KMS-11 (cell line): ENCODE data around the gene SLC9A9.

Experiments
- H2AFZ ChIP-seq: fragments of 200-600 bp; sonication (generic); 2 replicates; pipeline ENCODE4 v1.6.1; 2016; ENCODE audit warnings: antibody characterized with exemption, mixed run types, low read depth
- H3K27ac ChIP-seq: fragments of 200-600 bp; sonication (generic); 2 replicates; pipeline ENCODE4 v1.6.1; 2016; ENCODE audit warnings: mild to moderate bottlenecking, mixed run types
- H3K27me3 ChIP-seq: fragments of 200-600 bp; sonication (generic); 2 replicates; pipeline ENCODE4 v1.6.1; 2017; ENCODE audit warnings: mild to moderate bottlenecking, low read depth, mixed run types, moderate library complexity; ENCODE audit not compliant: insufficient read depth
- H3K36me3 ChIP-seq: fragments of 200-600 bp; sonication (generic); 2 replicates; pipeline ENCODE4 v1.6.1; 2017; ENCODE audit warnings: mild to moderate bottlenecking, mixed run types; ENCODE audit not compliant: insufficient read depth
- H3K4me1 ChIP-seq: fragments of 200-600 bp; sonication (generic); 2 replicates; pipeline ENCODE4 v1.6.1; 2016; ENCODE audit warnings: mild to moderate bottlenecking, low read depth, mixed run types; ENCODE audit not compliant: poor library complexity, severe bottlenecking
- H3K4me2 ChIP-seq: fragments of 200-600 bp; sonication (generic); 2 replicates; pipeline ENCODE4 v1.7.0; 2016; ENCODE audit warnings: mild to moderate bottlenecking, mixed run types
- H3K4me3 ChIP-seq: fragments of 200-600 bp; sonication (generic); IDR thresholded peaks from 2 replicates; pipeline ENCODE4 v1.6.1; 2017; ENCODE audit warnings: low read depth, low read length, mixed read lengths; ENCODE audit not compliant: insufficient read depth
- H3K79me2 ChIP-seq: fragments of 200-600 bp; sonication (generic); 2 replicates; pipeline ENCODE4 v1.6.1; 2016; ENCODE audit warnings: low read depth, mixed run types; ENCODE audit not compliant: insufficient read depth
- H3K9ac ChIP-seq: fragments of 200-600 bp; sonication (generic); 2 replicates; pipeline ENCODE4 v1.6.1; 2016; ENCODE audit warnings: mild to moderate bottlenecking, mixed run types
- H4K20me1 ChIP-seq: fragments of 200-600 bp; sonication (generic); 2 replicates; pipeline ENCODE4 v1.6.1; 2016; ENCODE audit warnings: mild to moderate bottlenecking, mixed run types; ENCODE audit not compliant: insufficient read depth
- CTCF ChIP-seq: fragments of 200-600 bp; sonication (generic); conservative IDR thresholded peaks from 2 replicates; pipeline ENCODE4 v1.6.1; 2017; ENCODE audit warnings: low read depth, mild to moderate bottlenecking, antibody characterized with exemption, low read length, moderate library complexity, mixed read lengths

The SLC9A9 gene

DNA sequence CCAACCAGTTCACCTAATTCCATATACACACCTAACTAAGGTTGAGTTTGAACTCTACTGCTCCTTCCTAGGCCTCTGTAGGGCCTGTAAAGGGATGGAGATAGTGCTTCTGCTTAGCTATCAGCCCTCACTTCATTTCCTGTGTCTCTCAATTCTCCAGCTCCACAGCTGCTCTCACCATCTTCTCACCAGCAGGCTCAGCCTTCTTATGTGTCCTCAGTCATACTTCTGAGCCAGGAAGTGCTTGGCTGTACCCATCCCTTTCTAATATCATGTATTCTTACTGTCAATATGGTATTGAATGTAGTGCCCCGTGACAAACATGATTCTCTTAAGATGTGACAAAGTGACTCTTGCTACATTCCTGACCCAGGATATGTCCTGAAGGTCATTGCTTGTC, 116.9 kb downstream of the SLC9A9 start:
- no peak overlapping the region for H3K9ac ChIP-seq
- H4K20me1 ChIP-seq: no peaks in the 10 kb centered on the region
- H3K36me3 ChIP-seq: no peaks in the 10 kb centered on the region
- H3K4me3 ChIP-seq: no peak overlapping the region
- H3K79me2 ChIP-seq: no peaks in the 10 kb centered on the region
- TF ChIP-seq CTCF: no peak
- no peak overlapping the region for H3K4me2 ChIP-seq
- H3K4me1 ChIP-seq: no peaks in the 10 kb centered on the region
- no peak overlapping the region for H2AFZ ChIP-seq
- H3K27ac ChIP-seq: no peak overlapping the region
- H3K27me3 ChIP-seq: no peaks in the 10 kb centered on the region

DNA sequence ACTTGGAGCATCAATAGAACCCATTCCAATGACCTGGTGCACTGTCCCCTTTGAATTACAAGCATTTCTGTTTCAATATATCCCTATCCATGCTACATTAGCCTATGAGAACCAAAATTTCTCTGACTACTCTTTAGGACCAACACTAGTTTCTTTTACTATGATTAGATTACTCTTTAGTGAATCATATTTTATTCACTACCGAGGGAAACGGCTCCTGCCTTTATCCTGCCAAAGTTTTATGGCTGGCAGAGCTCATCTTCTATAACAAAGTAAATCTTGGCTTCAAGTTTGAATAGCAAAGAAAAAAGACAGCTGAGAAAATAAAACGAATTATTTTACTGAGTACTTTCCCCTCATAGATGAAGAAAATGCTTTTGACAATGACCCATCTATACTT, 120.9 kb downstream of the SLC9A9 start:
- no peaks in the 10 kb centered on the region for H3K36me3 ChIP-seq
- H4K20me1 ChIP-seq: no peaks in the 10 kb centered on the region
- H3K27me3 ChIP-seq: no peaks in the 10 kb centered on the region
- no peak overlapping the region for H3K4me3 ChIP-seq
- no peak overlapping the region for H3K9ac ChIP-seq
- no peak overlapping the region for H3K4me2 ChIP-seq
- H3K4me1 ChIP-seq: no peaks in the 10 kb centered on the region
- no peak overlapping the region for H3K27ac ChIP-seq
- no peak overlapping the region for H2AFZ ChIP-seq
- TF ChIP-seq CTCF: no peak
- no peaks in the 10 kb centered on the region for H3K79me2 ChIP-seq

DNA sequence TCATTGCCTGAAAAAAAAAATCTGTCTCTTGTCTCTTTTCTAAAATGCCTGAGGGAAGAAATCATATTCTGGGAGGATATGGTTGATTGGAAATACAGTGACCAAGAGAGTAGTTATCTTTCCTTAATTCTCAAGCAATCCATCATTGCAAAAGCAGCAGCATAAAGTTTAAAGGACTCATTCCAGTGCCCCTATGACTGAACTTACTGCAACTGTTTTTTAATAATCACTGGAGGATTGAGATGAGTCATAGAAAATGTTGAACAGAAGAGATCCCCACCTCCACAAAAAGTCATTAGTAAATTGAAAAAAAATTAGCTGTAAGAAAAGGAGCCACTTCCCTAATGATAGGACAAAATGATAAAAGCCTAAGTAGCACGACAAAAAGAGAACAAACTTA, 121.5 kb downstream of the SLC9A9 start:
- no peaks in the 10 kb centered on the region for H3K36me3 ChIP-seq
- H2AFZ ChIP-seq: no peak overlapping the region
- H3K79me2 ChIP-seq: no peaks in the 10 kb centered on the region
- H3K9ac ChIP-seq: no peak overlapping the region
- H3K27me3 ChIP-seq: no peaks in the 10 kb centered on the region
- H3K4me1 ChIP-seq: no peaks in the 10 kb centered on the region
- TF ChIP-seq CTCF: no peak
- no peak overlapping the region for H3K4me3 ChIP-seq
- no peak overlapping the region for H3K27ac ChIP-seq
- no peak overlapping the region for H3K4me2 ChIP-seq
- H4K20me1 ChIP-seq: no peaks in the 10 kb centered on the region

DNA sequence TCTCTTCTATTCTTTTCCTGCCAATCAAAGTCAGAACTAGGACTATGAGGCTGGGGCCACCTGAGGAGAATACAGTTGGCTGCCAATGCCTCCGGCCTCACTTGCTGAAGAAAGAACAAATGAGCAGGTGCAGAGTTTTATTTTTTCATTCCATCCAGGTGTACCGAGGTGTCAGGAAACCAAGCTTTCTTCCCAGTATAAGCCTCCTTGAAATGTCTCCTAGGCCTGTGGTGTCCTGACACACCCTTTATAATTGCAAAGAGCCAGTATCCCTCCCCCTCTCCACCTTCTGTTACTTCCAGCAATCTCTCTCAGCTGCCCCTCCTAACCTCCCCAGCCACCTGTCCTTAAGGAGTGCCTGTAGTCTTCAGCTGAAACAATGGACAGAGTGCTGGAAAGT, 127.9 kb downstream of the SLC9A9 start:
- no peaks in the 10 kb centered on the region for H3K79me2 ChIP-seq
- no peaks in the 10 kb centered on the region for H3K27me3 ChIP-seq
- no peak overlapping the region for H3K9ac ChIP-seq
- H4K20me1 ChIP-seq: no peaks in the 10 kb centered on the region
- TF ChIP-seq CTCF: no peak
- H3K27ac ChIP-seq: no peak overlapping the region
- no peak overlapping the region for H3K4me3 ChIP-seq
- no peaks in the 10 kb centered on the region for H3K36me3 ChIP-seq
- no peak overlapping the region for H2AFZ ChIP-seq
- H3K4me2 ChIP-seq: no peak overlapping the region
- H3K4me1 ChIP-seq: no peaks in the 10 kb centered on the region

GRCh38 chr3:143718463-143718862, 129.8 kb downstream of the SLC9A9 start:
- no peaks in the 10 kb centered on the region for H3K27me3 ChIP-seq
- H3K36me3 ChIP-seq: no peaks in the 10 kb centered on the region
- H3K27ac ChIP-seq: no peak overlapping the region
- no peak for TF ChIP-seq CTCF
- H3K79me2 ChIP-seq: no peaks in the 10 kb centered on the region
- no peak overlapping the region for H3K4me2 ChIP-seq
- no peaks in the 10 kb centered on the region for H3K4me1 ChIP-seq
- no peak overlapping the region for H2AFZ ChIP-seq
- H3K9ac ChIP-seq: no peak overlapping the region
- no peaks in the 10 kb centered on the region for H4K20me1 ChIP-seq
- H3K4me3 ChIP-seq: no peak overlapping the region
